Mesothelial cell of epicardium (in vitro differentiated cells): Measurements from ENCODE around the gene NCK1. TPM values are rescaled to one million over a fixed set of nuclear protein-coding genes. Genes with fewer than 3 reads are reported as not detected.

Experiments used
- DNase-seq, 2 experiments: peaks; one replicate each; pipeline ENCODE4 v3.0.0; 2021; ENCODE audit warnings: low spot score in 2 of 2; ENCODE audit not compliant: unreplicated experiment in 2 of 2
- H3K27ac Mint-ChIP-seq: 2 replicates; pipeline ENCODE4 v1.8.0; 2021; ENCODE audit warnings: mixed read lengths
- H3K27me3 Mint-ChIP-seq: 2 replicates; pipeline ENCODE4 v1.8.0; 2021; ENCODE audit warnings: low read depth, mixed read lengths
- H3K36me3 Mint-ChIP-seq: 2 replicates; pipeline ENCODE4 v1.8.0; 2021; ENCODE audit warnings: mixed read lengths
- H3K4me1 Mint-ChIP-seq: 2 replicates; pipeline ENCODE4 v1.8.0; 2021; ENCODE audit warnings: mixed read lengths
- H3K4me3 Mint-ChIP-seq: 2 replicates; pipeline ENCODE4 v1.8.0; 2021; ENCODE audit warnings: mild to moderate bottlenecking, moderate library complexity, mixed read lengths
- H3K9me3 Mint-ChIP-seq: 2 replicates; pipeline ENCODE4 v1.8.0; 2021; ENCODE audit warnings: mixed read lengths
- total RNA-seq: library from RNA; stranded (reverse); gene quantifications from 3 replicates; pipeline ENCODE4 v1.2.1, GENCODE V29; 2021
- TF ChIP-seq, protein P1 (sequence below): fragments of 200-600 bp; sonication (generic); IDR thresholded peaks from one replicate; pipeline ENCODE4 v1.5.0; 2021; ENCODE audit warnings: antibody characterized with exemption; ENCODE audit not compliant: unreplicated experiment

Gene NCK1
- total RNA-seq, 1 donor from 2014 or later = 27.9 TPM

DNA sequence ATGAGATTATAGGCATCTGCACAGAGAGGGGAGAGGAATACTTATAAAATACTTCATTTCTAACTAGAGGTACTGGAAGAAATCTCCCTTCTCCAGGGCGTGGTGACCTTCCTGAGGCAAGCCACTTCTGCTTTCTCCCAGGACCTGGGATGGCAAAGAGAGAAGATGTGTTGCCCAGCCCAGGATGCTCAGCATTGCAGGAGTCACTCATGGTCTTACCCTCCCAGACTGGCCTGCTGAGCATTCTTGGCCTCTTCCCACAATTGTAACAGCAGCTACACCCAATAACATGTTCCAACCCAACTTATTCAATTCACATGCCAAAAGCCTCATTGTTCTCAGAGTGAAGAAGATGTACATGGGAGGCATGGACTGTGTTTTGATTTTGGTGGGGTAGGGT is 133.6 kb downstream of the NCK1 start:
- no peak for DNase-seq
- H3K27me3 Mint-ChIP-seq = no peaks in the 10 kb centered on the region
- peaks cover 3% of the 10 kb centered on the region for H3K4me1 Mint-ChIP-seq
- H3K36me3 Mint-ChIP-seq = no peaks in the 10 kb centered on the region
- H3K4me3 Mint-ChIP-seq = no peak overlapping the region
- H3K9me3 Mint-ChIP-seq = peaks cover 5% of the 10 kb centered on the region
- no peak overlapping the region for H3K27ac Mint-ChIP-seq
- TF ChIP-seq, protein P1, sequence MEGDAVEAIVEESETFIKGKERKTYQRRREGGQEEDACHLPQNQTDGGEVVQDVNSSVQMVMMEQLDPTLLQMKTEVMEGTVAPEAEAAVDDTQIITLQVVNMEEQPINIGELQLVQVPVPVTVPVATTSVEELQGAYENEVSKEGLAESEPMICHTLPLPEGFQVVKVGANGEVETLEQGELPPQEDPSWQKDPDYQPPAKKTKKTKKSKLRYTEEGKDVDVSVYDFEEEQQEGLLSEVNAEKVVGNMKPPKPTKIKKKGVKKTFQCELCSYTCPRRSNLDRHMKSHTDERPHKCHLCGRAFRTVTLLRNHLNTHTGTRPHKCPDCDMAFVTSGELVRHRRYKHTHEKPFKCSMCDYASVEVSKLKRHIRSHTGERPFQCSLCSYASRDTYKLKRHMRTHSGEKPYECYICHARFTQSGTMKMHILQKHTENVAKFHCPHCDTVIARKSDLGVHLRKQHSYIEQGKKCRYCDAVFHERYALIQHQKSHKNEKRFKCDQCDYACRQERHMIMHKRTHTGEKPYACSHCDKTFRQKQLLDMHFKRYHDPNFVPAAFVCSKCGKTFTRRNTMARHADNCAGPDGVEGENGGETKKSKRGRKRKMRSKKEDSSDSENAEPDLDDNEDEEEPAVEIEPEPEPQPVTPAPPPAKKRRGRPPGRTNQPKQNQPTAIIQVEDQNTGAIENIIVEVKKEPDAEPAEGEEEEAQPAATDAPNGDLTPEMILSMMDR = no peak

Other genes with a start within 250 kb of the NCK1 start
- 49.0 to 52.6 TPM (median 51.8 TPM) in 3 replicates for gene STAG1, start 109.8 kb upstream of the NCK1 start, total RNA-seq
- gene SLC35G2, start 43.1 kb upstream of the NCK1 start, total RNA-seq = 0.76 to 0.88 TPM (median 0.80 TPM) in 3 replicates
- 0.86 to 1.8 TPM (median 1.6 TPM) in 3 replicates for gene IL20RB, start 95.8 kb downstream of the NCK1 start, total RNA-seq